Measurements from ENCODE around the gene PABPN1L.

The PABPN1L gene

DNA sequence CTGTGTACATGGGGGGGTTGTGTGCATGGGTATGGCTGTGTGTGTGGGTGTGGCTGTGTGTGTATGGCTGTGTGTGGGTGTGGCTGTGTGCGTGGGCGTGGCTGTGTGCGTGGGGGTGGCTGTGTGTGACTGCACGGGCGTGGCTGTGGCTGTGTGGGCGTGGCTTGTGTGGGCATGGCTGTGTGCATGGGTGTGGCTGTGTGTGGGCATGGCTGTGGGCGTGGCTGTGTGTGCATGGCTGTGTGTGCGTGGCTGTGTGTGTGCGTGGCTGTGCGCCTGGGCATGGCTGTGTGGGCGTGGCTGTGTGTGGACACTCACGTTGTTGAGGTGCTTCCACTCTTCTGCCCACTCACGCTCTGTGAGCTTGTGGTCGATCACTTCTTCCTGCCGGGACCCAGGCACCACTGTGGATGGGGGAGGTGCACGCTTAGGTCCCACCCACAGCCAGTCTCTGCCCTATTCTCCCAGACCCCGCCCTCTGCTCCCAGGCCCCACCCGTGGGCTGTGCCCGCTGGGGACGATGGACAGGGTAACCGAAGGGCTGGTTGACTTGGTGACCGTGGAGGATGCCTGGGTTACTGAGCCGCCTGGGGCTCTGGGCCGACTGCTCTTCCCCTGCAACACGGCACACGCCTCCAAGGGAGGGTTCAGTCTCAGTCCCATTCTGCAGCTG lies 16.0 kb upstream of the PABPN1L start:
- Histone ChIP-seq H3K9me3 (no peaks in the 10 kb centered on the region), H3K36me3 (no peaks in the 10 kb centered on the region), H3K4me1 (no peaks in the 10 kb centered on the region), H3K4me3 (ENCODE audit: low read depth, low read length) (no peak overlapping the region), H3K27me3 (peaks cover 50% of the 10 kb centered on the region)
- TF ChIP-seq, protein P1, sequence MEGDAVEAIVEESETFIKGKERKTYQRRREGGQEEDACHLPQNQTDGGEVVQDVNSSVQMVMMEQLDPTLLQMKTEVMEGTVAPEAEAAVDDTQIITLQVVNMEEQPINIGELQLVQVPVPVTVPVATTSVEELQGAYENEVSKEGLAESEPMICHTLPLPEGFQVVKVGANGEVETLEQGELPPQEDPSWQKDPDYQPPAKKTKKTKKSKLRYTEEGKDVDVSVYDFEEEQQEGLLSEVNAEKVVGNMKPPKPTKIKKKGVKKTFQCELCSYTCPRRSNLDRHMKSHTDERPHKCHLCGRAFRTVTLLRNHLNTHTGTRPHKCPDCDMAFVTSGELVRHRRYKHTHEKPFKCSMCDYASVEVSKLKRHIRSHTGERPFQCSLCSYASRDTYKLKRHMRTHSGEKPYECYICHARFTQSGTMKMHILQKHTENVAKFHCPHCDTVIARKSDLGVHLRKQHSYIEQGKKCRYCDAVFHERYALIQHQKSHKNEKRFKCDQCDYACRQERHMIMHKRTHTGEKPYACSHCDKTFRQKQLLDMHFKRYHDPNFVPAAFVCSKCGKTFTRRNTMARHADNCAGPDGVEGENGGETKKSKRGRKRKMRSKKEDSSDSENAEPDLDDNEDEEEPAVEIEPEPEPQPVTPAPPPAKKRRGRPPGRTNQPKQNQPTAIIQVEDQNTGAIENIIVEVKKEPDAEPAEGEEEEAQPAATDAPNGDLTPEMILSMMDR (IDR thresholded peaks at IDR 0.05; ENCODE audit: low read depth, low read length): no peak
- no peak for DNase-seq

DNA sequence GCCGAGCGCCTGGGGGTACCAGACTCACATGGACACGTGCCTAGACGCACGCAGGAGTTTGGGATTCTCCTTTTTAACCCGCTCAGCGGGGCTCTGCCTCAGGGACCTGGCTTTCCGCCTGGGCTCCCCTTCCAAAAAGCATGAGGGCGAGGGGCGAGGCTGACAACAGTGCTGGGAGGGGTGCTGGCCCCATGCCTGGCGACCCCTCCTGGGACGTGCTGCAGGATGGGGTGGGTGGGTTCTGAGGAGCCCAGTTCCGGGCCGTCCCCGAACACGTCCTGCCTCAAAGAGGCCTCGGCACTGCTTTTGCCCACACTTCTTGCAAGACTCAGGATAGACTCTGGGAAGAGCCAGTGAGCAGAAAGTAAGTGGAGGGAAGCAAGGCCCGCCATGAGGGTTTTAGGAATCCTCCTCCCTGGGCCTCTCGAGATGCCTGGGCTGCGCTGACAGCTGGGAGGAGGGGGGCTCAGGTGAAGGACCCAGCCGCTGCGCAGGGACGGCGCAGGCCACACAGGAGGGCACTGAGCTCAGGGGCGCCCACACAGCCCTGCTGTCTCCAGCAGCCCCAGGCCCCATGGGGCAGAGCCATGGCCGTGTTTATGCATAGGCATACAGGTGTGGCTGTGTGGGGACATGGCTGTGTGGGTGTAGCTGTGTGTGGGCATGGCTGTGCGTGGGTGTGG lies 15.4 kb upstream of the PABPN1L start:
- Histone ChIP-seq H3K27me3 (peaks cover 57% of the 10 kb centered on the region), H3K4me3 (ENCODE audit: low read depth, low read length) (no peak overlapping the region), H3K9me3 (no peaks in the 10 kb centered on the region), H3K4me1 (no peaks in the 10 kb centered on the region), H3K36me3 (no peaks in the 10 kb centered on the region)
- TF ChIP-seq, protein P1 (IDR thresholded peaks at IDR 0.05; ENCODE audit: low read depth, low read length): no peak
- no peak for DNase-seq

DNA sequence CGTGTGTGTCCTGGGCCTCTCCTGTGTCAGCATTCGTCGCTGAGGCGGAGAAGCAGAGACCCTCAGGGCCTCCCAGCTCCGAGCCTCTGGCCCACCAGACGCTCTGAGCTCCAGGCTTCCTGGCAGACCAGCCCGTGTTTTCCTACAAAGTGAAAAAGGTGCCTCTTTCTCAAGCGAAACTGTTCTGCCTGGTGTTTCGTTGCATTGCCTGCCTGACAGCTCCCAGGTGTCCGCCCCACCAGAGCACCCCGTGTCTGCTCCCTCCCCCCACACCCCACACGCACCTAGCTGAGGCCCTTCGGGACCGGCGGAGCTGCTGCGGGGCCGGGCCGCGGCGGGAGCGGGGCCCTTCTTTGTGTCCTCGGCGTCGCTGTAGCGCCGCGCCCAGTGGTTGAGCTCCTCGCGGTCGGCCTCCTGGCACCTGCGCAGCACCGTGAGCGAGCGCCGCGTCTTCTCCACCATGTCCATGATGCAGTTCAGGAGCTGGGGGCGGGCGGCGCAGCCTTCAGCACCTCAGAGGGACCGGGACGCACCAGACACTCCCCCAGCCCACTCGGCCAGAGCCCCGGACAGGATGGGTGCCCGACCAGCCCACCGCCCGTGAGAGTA lies 14.7 kb upstream of the PABPN1L start:
- no peaks in the 10 kb centered on the region for H3K9me3 ChIP-seq
- TF ChIP-seq, protein P1 (IDR thresholded peaks at IDR 0.05; ENCODE audit: low read depth, low read length): no peak
- H3K27me3 ChIP-seq: peaks cover 64% of the 10 kb centered on the region
- H3K4me1 ChIP-seq: no peaks in the 10 kb centered on the region
- DNase-seq: no peak
- H3K4me3 ChIP-seq (ENCODE audit: low read depth, low read length): no peak overlapping the region
- H3K36me3 ChIP-seq: no peaks in the 10 kb centered on the region

DNA sequence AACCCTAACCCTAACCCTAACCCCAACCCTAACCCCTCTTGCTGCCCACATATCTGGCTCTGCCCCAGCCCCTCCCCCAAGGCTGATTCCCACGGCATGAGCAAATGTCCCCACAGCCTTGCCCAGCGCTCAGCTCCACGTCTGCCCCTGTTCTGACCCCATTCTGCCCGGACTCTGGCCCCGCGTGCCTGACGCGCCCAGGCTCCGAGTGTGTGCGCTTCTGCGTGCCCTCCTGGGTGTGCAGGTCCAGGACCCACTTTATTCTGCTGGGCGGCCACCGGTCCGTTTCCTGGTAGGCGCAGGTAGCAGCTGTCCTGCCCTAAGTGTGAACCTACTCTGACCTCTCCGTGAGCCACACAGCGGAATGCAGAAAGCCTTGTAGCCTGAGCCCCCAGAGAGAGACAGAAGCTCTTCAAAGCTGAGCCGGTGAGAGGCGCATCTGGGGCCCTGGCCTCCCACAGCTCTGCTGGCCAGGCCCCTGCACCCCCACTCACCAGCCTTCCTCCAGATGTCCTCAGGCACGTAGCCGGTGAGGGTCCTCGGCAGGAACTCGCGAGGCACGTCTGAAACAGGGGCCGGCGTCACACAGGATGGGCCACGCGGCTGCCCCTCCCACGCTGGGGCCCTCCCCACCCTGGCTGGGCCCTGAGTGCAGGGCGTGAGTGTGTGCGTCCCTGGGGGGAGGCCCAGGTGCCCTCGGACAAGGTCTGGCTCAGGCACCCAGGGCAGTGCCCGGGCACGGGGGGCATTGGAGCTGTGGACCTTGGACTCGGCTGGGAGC lies 14.0 kb upstream of the PABPN1L start:
- TF ChIP-seq, protein P1 (IDR thresholded peaks at IDR 0.05; ENCODE audit: low read depth, low read length): no peak
- Histone ChIP-seq H3K4me1 (no peaks in the 10 kb centered on the region), H3K36me3 (no peaks in the 10 kb centered on the region), H3K4me3 (ENCODE audit: low read depth, low read length) (no peak overlapping the region), H3K27me3 (peaks cover 71% of the 10 kb centered on the region), H3K9me3 (no peaks in the 10 kb centered on the region)
- no peak for DNase-seq

DNA sequence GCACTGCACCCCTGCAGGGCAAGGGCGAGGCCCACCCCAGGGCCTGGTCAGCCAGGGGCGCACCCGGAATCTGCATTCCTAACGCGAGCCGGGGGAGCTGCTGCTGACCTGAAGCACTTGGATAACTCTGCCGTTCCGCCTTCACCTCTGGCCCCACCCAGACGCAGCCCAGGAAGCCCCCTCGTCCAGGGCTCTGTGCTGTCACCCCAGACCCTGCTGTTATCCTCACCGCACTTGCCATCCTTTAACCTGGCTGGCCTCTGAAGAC lies 13.3 kb upstream of the PABPN1L start:
- no peak for DNase-seq
- H3K9me3 ChIP-seq: no peaks in the 10 kb centered on the region
- H3K27me3 ChIP-seq: peaks cover 78% of the 10 kb centered on the region
- TF ChIP-seq, protein P1 (IDR thresholded peaks at IDR 0.05; ENCODE audit: low read depth, low read length): no peak
- no peaks in the 10 kb centered on the region for H3K4me1 ChIP-seq
- H3K36me3 ChIP-seq: no peaks in the 10 kb centered on the region
- no peak overlapping the region for H3K4me3 ChIP-seq (ENCODE audit: low read depth, low read length)

All from BE2C (cell line).